ENCODE results near the gene STRIP2.
"Not testable (repeated sequence)": the region's sequence is repeated elsewhere in the genome, so short reads cannot be mapped to it uniquely, and the experiment has no call there.

The STRIP2 gene

DNA sequence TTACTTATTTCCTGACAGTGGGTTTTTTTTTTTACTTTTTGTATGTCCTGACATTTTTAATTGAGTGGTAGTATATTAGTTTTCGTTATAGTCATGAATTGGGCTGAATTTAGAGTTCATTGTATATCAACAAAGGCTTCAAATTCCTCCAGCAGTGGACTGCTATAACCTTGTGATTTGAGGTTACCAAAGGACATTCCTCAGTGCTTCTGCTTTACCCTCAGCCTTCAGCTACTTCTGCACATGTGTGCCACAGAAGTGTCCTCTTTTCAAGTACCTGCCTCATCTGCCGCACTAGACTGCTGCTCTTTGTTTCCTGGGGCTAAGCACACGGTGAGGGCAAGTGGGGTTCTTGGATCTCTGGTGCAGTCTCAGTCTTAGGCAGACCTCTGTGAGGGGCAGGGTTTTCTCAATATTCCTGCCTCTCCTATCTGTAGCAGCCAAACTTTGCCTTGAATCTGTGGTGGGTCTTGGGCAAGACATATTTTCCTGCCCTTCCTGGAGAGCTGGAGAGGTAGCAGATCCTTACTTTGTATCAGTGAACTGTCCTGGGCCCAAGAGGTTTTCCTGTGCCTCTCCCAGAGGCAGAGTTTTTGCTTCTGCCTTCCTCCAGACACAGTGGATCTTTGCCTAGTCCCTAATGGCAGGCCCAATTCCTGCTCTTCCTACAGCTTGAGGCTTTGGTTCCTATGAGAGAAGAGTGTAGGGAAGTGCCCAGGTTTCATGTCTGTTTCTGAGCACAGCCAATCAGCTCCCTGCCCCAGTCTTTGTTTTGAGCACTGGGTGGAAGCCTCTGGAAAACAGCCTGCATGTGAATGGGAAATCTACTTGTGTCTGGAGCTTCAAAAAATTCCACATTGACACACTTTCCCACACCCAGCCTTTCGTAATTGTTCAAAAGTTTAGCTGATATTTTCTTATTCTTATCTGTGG, 39.0 kb upstream of the STRIP2 start:
- in situ Hi-C loops (cut with HindIII; ENCODE audit: low sequenced_read_pairs), result no loop called here
- no peak overlapping the region for H3K4me3 ChIP-seq (ENCODE audit: low read depth, low read length)
- TF ChIP-seq, protein P1, sequence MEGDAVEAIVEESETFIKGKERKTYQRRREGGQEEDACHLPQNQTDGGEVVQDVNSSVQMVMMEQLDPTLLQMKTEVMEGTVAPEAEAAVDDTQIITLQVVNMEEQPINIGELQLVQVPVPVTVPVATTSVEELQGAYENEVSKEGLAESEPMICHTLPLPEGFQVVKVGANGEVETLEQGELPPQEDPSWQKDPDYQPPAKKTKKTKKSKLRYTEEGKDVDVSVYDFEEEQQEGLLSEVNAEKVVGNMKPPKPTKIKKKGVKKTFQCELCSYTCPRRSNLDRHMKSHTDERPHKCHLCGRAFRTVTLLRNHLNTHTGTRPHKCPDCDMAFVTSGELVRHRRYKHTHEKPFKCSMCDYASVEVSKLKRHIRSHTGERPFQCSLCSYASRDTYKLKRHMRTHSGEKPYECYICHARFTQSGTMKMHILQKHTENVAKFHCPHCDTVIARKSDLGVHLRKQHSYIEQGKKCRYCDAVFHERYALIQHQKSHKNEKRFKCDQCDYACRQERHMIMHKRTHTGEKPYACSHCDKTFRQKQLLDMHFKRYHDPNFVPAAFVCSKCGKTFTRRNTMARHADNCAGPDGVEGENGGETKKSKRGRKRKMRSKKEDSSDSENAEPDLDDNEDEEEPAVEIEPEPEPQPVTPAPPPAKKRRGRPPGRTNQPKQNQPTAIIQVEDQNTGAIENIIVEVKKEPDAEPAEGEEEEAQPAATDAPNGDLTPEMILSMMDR (IDR thresholded peaks at IDR 0.05; ENCODE audit: low read depth, low read length, missing control alignments), result no peak
- DNase-seq (ENCODE audit: low read depth), result no peak

GRCh38 chr7:129401228-129401966, 32.8 kb upstream of the STRIP2 start:
- H3K4me3 ChIP-seq (ENCODE audit: low read depth, low read length), result no peak overlapping the region
- in situ Hi-C loops (cut with HindIII; ENCODE audit: low sequenced_read_pairs), result no loop called here
- TF ChIP-seq, protein P1 (IDR thresholded peaks at IDR 0.05; ENCODE audit: low read depth, low read length, missing control alignments), result no peak
- DNase-seq (ENCODE audit: low read depth), result no peak

GRCh38 chr7:129401967-129402860, 32.0 kb upstream of the STRIP2 start:
- no peak overlapping the region for H3K4me3 ChIP-seq (ENCODE audit: low read depth, low read length)
- DNase-seq (ENCODE audit: low read depth), result no peak
- in situ Hi-C loops (cut with HindIII; ENCODE audit: low sequenced_read_pairs), result no loop called here
- TF ChIP-seq, protein P1 (IDR thresholded peaks at IDR 0.05; ENCODE audit: low read depth, low read length, missing control alignments), result no peak

GRCh38 chr7:129405527-129405926, 28.7 kb upstream of the STRIP2 start:
- TF ChIP-seq, protein P1 (IDR thresholded peaks at IDR 0.05; ENCODE audit: low read depth, low read length, missing control alignments), result no peak
- no peak for DNase-seq (ENCODE audit: low read depth)
- in situ Hi-C loops (cut with HindIII; ENCODE audit: low sequenced_read_pairs), result no loop called here
- no peak overlapping the region for H3K4me3 ChIP-seq (ENCODE audit: low read depth, low read length)

- H3K4me3 ChIP-seq (ENCODE audit: low read depth, low read length); in situ Hi-C loops (cut with HindIII; ENCODE audit: low sequenced_read_pairs); DNase-seq (ENCODE audit: low read depth): not testable (repeated sequence)
Observed at GRCh38 chr7:129410238-129410637, 24.0 kb upstream of the STRIP2 start.

DNA sequence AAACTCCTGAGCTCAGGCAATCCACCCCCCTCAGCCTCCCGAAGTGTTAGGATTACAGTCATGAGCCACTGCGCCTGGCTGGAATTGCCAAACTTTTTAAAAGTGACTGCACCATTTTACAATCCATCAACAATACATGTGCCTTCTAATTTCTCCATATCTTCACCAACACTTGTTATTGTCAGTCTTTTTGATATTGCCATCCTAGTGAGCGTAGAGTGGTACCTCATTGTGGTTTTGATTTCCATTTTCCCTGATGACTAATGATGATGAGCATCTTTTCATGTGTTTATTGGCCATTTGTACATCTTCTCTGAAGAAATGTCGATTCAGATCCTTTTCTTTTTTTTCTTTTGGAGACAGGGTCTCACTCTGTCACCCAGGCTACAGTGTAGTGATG, 21.7 kb upstream of the STRIP2 start:
- no peak for DNase-seq (ENCODE audit: low read depth)
- in situ Hi-C loops (cut with HindIII; ENCODE audit: low sequenced_read_pairs), result no loop called here
- no peak overlapping the region for H3K4me3 ChIP-seq (ENCODE audit: low read depth, low read length)
- TF ChIP-seq, protein P1 (IDR thresholded peaks at IDR 0.05; ENCODE audit: low read depth, low read length, missing control alignments), result no peak

Data from astrocyte of the cerebellum (primary cell).